ENCODE measurements around the gene AFF3.

Gene AFF3

GRCh38 chr2:99629320-99629719 lies 513.1 kb downstream of the AFF3 start:
- no peak for TF ChIP-seq POLR2A (IDR thresholded peaks at IDR 0.05; ENCODE audit: low read depth, low read length)
- no peak for FAIRE-seq
- no peak for DNase-seq (ENCODE audit: insufficient read length, low spot score)

GRCh38 chr2:99626158-99626557 lies 516.2 kb downstream of the AFF3 start:
- no peak for DNase-seq (ENCODE audit: insufficient read length, low spot score)
- no peak for TF ChIP-seq POLR2A (IDR thresholded peaks at IDR 0.05; ENCODE audit: low read depth, low read length)
- no peak for FAIRE-seq

DNA sequence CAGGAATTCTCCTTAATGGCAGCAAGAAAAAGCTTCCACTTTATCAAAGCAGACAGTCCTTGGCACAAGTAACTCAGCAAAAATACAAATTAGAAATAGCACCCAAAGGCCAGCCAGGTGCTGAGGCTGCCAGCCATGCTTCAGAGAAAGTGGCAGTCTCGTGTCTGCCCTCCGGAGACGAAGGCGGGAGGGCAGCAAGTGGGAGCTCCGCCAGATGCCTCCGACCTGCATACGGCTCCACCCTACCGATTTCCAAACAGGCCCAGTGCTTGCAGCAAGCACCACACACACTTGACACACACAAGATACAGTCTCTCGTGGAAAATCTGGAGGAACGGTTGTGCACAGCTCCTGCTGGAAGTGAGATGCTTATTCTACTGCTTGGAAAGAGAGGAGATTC lies 517.7 kb downstream of the AFF3 start:
- no peak for TF ChIP-seq POLR2A (IDR thresholded peaks at IDR 0.05; ENCODE audit: low read depth, low read length)

GRCh38 chr2:99623613-99624012 lies 518.8 kb downstream of the AFF3 start:
- DNase-seq (ENCODE audit: insufficient read length, low spot score) (no peak), FAIRE-seq (no peak)
- TF ChIP-seq POLR2A (IDR thresholded peaks at IDR 0.05; ENCODE audit: low read depth, low read length): no peak

More for the DNA sequence above, 517.7 kb downstream of the AFF3 start:
- FAIRE-seq (no peak), DNase-seq (ENCODE audit: insufficient read length, low spot score) (no peak)

DNA sequence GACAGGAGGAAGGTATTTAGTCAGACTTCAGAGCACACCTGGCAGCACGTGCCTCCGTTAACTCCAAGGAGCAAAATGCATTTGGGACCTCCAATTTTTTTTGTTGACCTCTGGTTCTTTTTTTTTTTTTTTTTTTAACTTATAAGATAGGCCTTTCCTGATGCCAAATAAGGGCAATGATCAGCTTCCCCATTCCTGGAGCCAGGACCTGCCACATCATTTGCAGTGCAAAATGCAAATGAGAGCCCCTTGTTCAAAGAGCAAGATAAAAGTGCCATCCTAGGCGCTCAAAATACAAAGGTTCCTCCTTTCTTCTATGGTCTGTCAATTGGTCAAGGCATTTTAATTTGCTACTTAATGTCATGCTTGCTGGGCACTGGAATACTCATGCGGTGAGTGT lies 519.4 kb downstream of the AFF3 start:
- no peak for TF ChIP-seq POLR2A (IDR thresholded peaks at IDR 0.05; ENCODE audit: low read depth, low read length)
- no peak for DNase-seq (ENCODE audit: insufficient read length, low spot score)
- FAIRE-seq: no peak

- FAIRE-seq: no peak
- no peak for TF ChIP-seq POLR2A (IDR thresholded peaks at IDR 0.05; ENCODE audit: low read depth, low read length)
These were observed 519.9 kb downstream of the AFF3 start for GRCh38 chr2:99622534-99622933.

GRCh38 chr2:99621774-99622173 lies 520.6 kb downstream of the AFF3 start:
- FAIRE-seq (no peak), DNase-seq (ENCODE audit: insufficient read length, low spot score) (no peak)
- no peak for TF ChIP-seq POLR2A (IDR thresholded peaks at IDR 0.05; ENCODE audit: low read depth, low read length)

More at GRCh38 chr2:99622534-99622933, 519.9 kb downstream of the AFF3 start:
- DNase-seq (ENCODE audit: insufficient read length, low spot score): no peak

GRCh38 chr2:99621106-99621505 lies 521.3 kb downstream of the AFF3 start:
- no peak for FAIRE-seq
- no peak for TF ChIP-seq POLR2A (IDR thresholded peaks at IDR 0.05; ENCODE audit: low read depth, low read length)
- DNase-seq (ENCODE audit: insufficient read length, low spot score): no peak

DNA sequence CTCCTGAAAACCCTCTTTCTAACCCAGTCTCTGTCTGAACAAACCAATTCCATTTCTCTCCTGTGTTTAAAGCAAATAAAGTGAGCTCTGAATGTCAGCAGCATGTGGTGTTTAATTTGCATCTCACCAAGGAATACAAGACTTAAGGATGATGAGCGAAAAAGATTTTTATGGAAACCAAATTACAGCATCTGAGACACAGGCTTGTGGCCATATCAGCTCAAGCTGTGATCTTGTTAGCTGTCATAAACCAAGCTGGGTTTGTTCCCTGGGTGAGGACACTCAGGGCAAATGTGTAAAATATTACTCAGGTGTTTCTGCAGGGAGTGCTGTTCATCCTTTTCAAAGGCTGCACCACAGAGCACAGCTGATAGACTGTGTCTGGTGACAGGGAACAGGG lies 523.2 kb downstream of the AFF3 start:
- no peak for DNase-seq (ENCODE audit: insufficient read length, low spot score)
- no peak for FAIRE-seq
- TF ChIP-seq POLR2A (IDR thresholded peaks at IDR 0.05; ENCODE audit: low read depth, low read length): no peak

- FAIRE-seq (no peak), DNase-seq (ENCODE audit: insufficient read length, low spot score) (no peak)
- TF ChIP-seq POLR2A (IDR thresholded peaks at IDR 0.05; ENCODE audit: low read depth, low read length): no peak
These were observed 523.8 kb downstream of the AFF3 start for GRCh38 chr2:99618579-99619097.

DNA sequence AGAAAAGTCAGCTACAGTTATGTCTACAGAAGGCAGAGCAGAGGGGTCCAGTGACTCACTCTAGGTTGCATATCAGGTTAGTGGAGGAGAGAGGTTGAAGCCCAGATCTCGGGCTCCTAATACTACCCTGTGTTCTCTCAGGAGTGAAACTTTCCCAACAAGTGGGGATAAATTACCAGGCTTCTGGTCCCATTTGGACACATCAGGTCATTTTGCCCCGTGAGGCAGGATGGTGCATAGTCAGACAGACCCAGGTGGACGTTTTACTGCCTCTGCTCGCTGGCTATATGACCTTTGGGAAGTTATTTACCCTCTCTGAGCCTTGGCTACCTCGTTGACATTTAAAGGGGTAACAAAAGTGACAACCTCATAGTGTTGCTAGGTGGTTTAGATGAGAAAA lies 524.6 kb downstream of the AFF3 start:
- no peak for FAIRE-seq
- no peak for DNase-seq (ENCODE audit: insufficient read length, low spot score)
- no peak for TF ChIP-seq POLR2A (IDR thresholded peaks at IDR 0.05; ENCODE audit: low read depth, low read length)

DNA sequence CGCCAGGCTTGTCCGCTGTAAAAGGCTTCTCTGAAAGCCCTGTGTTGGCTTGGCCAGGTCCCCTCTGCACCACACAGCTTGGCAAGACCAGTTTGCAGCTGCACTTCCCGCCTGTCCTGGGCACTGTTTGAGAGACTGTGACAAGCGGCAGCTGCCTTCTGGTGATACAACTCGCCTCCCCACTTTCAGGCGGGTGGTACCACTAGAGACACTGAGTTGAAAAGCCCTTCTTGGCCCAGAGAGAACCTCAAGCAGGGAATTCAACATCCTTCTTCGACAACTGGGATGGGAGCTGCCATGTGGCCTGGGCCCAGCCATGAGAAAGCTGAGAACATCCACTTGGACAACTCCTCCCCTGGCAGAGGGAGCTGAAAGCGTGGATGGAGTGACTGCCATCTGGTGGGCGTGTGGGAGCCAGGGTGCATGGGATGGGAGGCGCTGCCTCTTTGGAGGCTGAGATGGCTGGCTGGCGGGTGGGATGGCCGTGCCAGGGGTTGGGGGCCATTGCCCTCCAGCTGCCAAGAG lies 527.1 kb downstream of the AFF3 start:
- TF ChIP-seq POLR2A (IDR thresholded peaks at IDR 0.05; ENCODE audit: low read depth, low read length): no peak
- peak; percentile 29 for DNase-seq (ENCODE audit: insufficient read length, low spot score)
- peak; percentile 41 for FAIRE-seq

- TF ChIP-seq POLR2A (IDR thresholded peaks at IDR 0.05; ENCODE audit: low read depth, low read length): no peak
- FAIRE-seq (no peak), DNase-seq (ENCODE audit: insufficient read length, low spot score) (no peak)
These were observed 528.4 kb downstream of the AFF3 start for GRCh38 chr2:99613980-99614379.

DNA sequence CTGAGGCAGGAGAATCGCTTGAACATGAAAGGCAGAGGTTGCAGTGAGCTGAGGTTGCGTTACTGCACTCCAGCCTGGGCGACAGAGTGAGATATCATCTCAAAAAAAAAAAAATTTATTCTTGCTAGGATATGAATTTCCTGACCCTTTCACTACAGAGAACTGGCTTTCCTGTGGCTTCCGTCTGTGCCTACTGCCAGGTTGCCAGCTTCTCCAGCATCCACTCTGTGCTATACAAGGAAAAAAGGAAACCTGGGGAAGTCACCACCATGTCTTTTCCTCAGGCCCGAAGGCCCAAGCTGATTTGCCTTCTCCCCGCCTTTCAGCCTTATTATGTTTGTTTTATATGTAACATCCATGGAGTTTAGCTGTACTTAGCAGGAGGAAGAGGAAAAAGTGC lies 530.6 kb downstream of the AFF3 start:
- no peak for DNase-seq (ENCODE audit: insufficient read length, low spot score)
- no peak for TF ChIP-seq POLR2A (IDR thresholded peaks at IDR 0.05; ENCODE audit: low read depth, low read length)
- FAIRE-seq: no peak

DNA sequence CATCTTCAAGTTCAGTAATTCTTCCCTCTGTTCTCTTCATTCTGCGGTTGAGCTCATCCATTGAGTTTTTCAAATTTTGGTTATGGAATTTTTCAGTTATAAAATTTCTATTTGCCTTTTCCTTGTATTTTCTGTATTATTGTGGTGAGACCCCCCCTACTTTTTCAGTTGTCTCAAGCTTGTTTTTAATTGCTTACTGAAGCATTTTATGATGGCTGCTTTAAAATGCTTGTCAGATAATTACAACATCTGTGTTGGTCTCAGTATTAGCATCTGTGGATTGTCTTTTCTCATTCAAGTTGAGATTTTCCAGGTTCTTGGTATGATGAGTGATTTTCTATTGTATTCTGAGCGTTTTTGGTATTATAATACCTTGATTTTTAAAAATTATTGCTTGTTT lies 531.4 kb downstream of the AFF3 start:
- DNase-seq (ENCODE audit: insufficient read length, low spot score): no peak
- no peak for FAIRE-seq
- no peak for TF ChIP-seq POLR2A (IDR thresholded peaks at IDR 0.05; ENCODE audit: low read depth, low read length)
